GM12875 (cell line): ENCODE results near the gene ATP11A.

ENCODE experiments used
- H3K4me3 ChIP-seq: one replicate; pipeline ENCODE4 v1.5.1; 2011; ENCODE audit warnings: low read depth, low read length, control low read depth
- TF ChIP-seq, protein P1 (sequence below): IDR thresholded peaks from 2 replicates; pipeline ENCODE4 v1.5.1; 2011; ENCODE audit warnings: low read depth, mild to moderate bottlenecking, control low read depth, inconsistent platforms, low read length, moderate library complexity, borderline replicate concordance; ENCODE audit not compliant: insufficient read depth

The ATP11A gene

DNA sequence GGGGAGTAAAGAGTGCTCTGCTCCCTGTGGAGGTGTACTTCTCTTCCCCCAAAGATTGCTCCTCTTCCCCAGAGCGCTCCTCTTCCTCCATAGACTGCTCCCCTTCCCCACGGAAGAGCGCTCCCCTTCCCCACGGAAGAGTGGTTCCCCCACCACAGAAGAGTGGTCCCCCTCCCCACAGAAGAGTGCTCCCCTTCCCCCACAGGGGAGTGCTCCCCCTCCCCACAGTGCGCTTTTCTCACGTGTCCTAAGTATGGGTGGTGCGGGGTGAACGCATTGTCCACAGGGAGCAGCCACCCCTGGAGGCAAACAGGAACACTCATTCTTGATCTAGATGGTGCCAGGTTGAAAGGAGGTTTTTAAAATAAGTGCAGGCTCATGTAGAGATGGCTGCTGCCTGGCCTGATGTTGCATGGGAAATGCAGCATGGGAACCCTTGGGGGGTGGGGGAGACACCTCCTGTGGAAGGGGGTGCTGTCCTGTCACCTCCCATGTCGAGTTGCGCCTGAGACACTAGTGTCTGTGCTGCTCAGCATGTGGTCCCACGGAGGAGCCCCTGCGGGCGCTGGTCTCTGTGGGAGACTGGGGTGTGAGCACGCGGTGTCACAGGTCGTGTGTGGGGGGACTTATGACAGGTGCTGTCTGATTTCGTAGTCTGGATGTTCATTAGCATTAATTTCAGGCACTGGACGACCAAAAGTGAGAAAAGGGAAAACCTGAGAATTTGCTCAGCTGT, 52.2 kb downstream of the ATP11A start:
- TF ChIP-seq, protein P1, sequence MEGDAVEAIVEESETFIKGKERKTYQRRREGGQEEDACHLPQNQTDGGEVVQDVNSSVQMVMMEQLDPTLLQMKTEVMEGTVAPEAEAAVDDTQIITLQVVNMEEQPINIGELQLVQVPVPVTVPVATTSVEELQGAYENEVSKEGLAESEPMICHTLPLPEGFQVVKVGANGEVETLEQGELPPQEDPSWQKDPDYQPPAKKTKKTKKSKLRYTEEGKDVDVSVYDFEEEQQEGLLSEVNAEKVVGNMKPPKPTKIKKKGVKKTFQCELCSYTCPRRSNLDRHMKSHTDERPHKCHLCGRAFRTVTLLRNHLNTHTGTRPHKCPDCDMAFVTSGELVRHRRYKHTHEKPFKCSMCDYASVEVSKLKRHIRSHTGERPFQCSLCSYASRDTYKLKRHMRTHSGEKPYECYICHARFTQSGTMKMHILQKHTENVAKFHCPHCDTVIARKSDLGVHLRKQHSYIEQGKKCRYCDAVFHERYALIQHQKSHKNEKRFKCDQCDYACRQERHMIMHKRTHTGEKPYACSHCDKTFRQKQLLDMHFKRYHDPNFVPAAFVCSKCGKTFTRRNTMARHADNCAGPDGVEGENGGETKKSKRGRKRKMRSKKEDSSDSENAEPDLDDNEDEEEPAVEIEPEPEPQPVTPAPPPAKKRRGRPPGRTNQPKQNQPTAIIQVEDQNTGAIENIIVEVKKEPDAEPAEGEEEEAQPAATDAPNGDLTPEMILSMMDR: no peak

DNA sequence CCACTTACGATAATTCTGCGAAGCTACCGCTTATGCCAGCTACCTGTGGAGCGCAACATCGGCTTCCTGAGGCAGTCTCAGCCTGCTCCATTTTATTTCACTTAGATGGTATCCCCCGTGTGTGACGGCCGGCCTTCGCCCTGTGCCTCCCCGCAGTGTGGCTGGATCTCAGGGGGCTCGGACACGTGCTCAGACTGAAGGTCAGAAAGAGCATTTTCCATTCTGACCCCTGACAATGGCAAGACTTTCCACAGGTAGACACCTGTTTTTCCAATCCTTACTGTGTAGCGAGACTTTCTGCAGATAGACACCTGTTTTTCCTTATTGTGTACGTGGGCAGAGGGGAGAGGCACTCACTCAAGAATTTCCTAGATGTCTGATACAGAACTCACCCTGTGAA, 52.7 kb downstream of the ATP11A start:
- TF ChIP-seq, protein P1: no peak
- no peak overlapping the region for H3K4me3 ChIP-seq

More for the DNA sequence above, 52.2 kb downstream of the ATP11A start:
- H3K4me3 ChIP-seq: no peak overlapping the region

DNA sequence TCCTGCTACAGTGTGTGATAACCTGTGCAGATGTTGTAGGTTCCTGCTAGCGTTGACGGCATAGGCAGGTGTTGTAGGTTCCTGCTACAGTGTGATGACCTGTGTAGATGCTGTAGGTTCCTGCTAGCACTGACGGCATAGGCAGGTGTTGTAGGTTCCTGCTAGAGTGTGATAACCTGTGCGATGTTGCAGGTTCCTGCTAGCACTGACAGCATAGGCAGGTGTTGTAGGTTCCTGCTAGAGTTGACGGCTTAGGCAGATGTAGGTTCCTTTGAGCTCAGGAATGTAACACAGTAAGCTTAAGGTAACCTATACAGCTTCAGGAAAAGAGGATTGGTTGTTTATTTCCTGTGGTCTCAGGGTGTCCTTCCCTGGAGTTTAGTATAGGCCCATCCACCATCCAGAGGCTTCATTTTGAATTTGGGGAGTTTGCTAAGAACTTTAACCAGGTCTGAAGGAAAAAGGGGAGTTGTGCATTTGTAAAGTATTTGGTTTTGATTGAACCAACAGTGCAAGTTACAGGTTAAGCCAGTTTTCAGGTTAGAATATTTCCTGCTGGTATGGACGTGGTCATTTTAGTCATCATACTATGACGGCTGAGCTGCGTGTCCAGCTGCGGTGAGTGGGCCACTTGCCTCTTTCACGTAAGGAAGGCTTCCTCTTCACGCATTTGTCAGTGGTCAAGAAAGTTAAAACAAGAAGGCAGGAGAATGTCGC, 53.8 kb downstream of the ATP11A start:
- H3K4me3 ChIP-seq: no peak overlapping the region
- TF ChIP-seq, protein P1: no peak

DNA sequence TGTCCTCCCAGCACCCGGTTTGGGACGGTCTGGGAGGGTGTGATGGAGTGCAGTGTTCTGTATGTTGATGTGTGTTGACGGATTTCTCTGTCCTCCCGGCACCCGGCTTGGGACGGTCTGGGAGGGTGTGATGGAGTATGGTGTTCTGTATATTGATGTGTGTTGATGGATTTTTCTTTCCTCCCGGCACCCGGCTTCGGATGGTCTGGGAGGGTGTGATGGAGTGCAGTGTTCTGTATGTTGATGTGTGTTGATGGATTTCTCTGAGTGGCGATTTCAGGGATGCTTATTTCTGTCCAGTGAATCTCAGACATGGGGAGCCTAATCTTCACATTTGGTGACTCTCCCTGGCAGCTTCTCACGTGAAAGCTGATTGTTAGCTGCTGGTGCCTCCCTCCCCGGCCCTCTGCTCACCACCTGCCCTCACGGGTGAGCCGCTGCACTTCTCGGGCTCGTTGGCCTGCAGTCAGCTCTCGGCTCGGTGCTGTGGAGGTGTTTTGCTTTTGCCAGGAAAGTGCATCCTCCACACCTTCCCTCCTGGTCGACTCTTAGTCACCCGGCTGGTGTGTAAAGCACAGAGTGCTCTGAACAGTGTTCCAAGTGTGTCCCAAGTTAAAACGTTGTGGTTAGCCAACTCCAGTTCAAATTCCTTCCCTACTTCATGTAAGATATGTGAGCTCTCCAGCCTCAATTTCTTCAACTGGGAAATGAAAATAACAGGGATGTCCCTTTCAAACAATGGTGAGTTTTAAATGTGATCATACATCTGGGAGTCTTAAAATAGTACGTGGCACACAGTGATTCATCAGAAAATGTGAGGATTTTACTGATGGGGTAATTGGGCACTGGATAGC, 54.6 kb downstream of the ATP11A start:
- TF ChIP-seq, protein P1: no peak
- H3K4me3 ChIP-seq: no peak overlapping the region

DNA sequence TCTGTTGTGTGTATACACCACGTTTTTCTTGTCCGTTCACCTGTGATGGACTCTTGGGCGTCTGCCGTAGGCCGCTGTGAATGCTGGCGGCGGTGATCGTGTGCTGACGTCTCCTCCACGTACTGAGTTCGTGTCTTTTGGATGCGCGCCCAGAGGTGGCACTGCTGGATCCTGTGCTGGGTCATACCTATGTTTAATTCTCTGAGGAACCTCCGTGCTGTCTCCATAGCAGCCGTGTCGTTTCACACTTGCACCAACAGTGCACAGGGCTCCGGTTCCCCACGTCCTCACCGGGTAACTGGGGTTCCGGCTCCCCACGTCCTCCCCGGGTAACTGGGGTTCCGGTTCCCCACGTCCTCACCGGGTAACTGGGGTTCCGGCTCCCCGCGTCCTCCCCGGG, 56.2 kb downstream of the ATP11A start:
- no peak overlapping the region for H3K4me3 ChIP-seq
- TF ChIP-seq, protein P1: no peak

DNA sequence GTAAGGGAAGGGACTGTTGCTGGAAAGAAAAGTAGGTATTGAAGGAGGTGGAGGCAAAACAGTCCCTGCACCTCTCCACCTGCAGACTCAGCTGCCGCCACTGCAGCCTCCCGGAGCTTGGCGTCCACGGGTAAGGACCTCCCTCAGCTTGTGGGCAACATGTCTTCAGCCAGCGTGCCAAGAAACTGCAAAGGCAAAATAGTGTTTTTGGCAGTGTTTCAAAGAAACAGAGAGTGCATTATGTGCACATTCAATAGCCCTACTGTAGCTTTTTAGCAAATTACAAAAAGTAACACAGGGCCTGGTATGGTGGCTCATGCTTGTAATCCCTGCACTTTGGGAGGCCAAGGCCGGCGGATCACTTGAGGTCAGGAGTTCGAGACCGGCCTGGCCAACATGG, 57.4 kb downstream of the ATP11A start:
- TF ChIP-seq, protein P1: no peak

More for the DNA sequence above, 57.4 kb downstream of the ATP11A start:
- H3K4me3 ChIP-seq: no peak overlapping the region
